Calu3 (cell line): ENCODE data around the gene PRDM10. TPM values are rescaled to one million over a fixed set of nuclear protein-coding genes. Genes with fewer than 3 reads are reported as not detected.

Experiments used
- BruUV-seq: library from RNA; stranded (reverse); fragments of 400-500 nt; replicated peaks from 2 replicates; lab custom pipeline; 2021; lab: Mats Ljungman, UMichigan
- CTCF ChIA-PET: fragments of 300-600 bp; sonication (Branson Sonifier 250); formaldehyde crosslinking; loops from one replicate; lab custom pipeline; 2022; ENCODE audit warnings: antibody characterized with exemption; lab: Charles Lee
- DNase-seq: peaks from one replicate; pipeline ENCODE4 v3.0.0; 2022
- H3K27ac Mint-ChIP-seq: one replicate; pipeline ENCODE4 v1.8.0; 2022; ENCODE audit warnings: mixed read lengths; ENCODE audit not compliant: unreplicated experiment
- H3K27me3 Mint-ChIP-seq: one replicate; pipeline ENCODE4 v1.8.0; 2022; ENCODE audit warnings: mixed read lengths; ENCODE audit not compliant: unreplicated experiment
- H3K36me3 Mint-ChIP-seq: one replicate; pipeline ENCODE4 v1.8.0; 2022; ENCODE audit warnings: mild to moderate bottlenecking, moderate library complexity, mixed read lengths; ENCODE audit not compliant: insufficient read depth, unreplicated experiment
- H3K4me1 Mint-ChIP-seq: one replicate; pipeline ENCODE4 v1.8.0; 2022; ENCODE audit warnings: mild to moderate bottlenecking, low read depth, mixed read lengths; ENCODE audit not compliant: unreplicated experiment
- H3K4me3 Mint-ChIP-seq: one replicate; pipeline ENCODE4 v1.8.0; 2022; ENCODE audit warnings: mild to moderate bottlenecking, low read depth, moderate library complexity, mixed read lengths; ENCODE audit not compliant: unreplicated experiment
- H3K9me3 Mint-ChIP-seq: one replicate; pipeline ENCODE4 v1.8.0; 2022; ENCODE audit warnings: low read depth, mixed read lengths; ENCODE audit not compliant: unreplicated experiment
- intact Hi-C: fragments of 100-400 bp; cut with micrococcal nuclease; formaldehyde crosslinking; loops from one replicate; pipeline ENCODE4 v1.10.0; 2022; ENCODE audit not compliant: unreplicated experiment
- total RNA-seq: library from RNA; stranded (reverse); gene quantifications from 2 replicates; pipeline ENCODE4 v1.2.3, GENCODE V29; 2022
- TF ChIP-seq, protein P1 (sequence below): fragments of 200-600 bp; IDR thresholded peaks from one replicate; pipeline ENCODE4 v1.8.0; 2022; ENCODE audit warnings: antibody characterized with exemption; ENCODE audit not compliant: unreplicated experiment

The PRDM10 gene
- total RNA-seq, 1 experiment from 2014 or later: 8.1 TPM

- BruUV-seq: no TSS peak
- H3K9me3 Mint-ChIP-seq: no peaks in the 10 kb centered on the region
- peaks cover 23% of the 10 kb centered on the region for H3K4me1 Mint-ChIP-seq
- intact Hi-C loops: loop anchor here (5.0 kb wide), 1 partner anchor 36 kb away; the partner anchor contains the start of gene PRDM10
- H3K36me3 Mint-ChIP-seq: no peaks in the 10 kb centered on the region
- peak overlapping the region; percentile 19 for H3K4me3 Mint-ChIP-seq
- TF ChIP-seq, protein P1, sequence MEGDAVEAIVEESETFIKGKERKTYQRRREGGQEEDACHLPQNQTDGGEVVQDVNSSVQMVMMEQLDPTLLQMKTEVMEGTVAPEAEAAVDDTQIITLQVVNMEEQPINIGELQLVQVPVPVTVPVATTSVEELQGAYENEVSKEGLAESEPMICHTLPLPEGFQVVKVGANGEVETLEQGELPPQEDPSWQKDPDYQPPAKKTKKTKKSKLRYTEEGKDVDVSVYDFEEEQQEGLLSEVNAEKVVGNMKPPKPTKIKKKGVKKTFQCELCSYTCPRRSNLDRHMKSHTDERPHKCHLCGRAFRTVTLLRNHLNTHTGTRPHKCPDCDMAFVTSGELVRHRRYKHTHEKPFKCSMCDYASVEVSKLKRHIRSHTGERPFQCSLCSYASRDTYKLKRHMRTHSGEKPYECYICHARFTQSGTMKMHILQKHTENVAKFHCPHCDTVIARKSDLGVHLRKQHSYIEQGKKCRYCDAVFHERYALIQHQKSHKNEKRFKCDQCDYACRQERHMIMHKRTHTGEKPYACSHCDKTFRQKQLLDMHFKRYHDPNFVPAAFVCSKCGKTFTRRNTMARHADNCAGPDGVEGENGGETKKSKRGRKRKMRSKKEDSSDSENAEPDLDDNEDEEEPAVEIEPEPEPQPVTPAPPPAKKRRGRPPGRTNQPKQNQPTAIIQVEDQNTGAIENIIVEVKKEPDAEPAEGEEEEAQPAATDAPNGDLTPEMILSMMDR: no peak
- no peaks in the 10 kb centered on the region for H3K27me3 Mint-ChIP-seq
- CTCF ChIA-PET: no interaction called here
- DNase-seq: peak; percentile 42
- no peak overlapping the region for H3K27ac Mint-ChIP-seq
These were observed 35.4 kb upstream of the PRDM10 start for GRCh38 chr11:130037881-130038585.

- CTCF ChIA-PET: no interaction called here
- H3K4me3 Mint-ChIP-seq: no peak overlapping the region
- peaks cover 15% of the 10 kb centered on the region for H3K4me1 Mint-ChIP-seq
- intact Hi-C loops: loop anchor here (5.0 kb wide), 1 partner anchor 35 kb away; the partner anchor contains the start of gene PRDM10
- no peaks in the 10 kb centered on the region for H3K27me3 Mint-ChIP-seq
- no peaks in the 10 kb centered on the region for H3K9me3 Mint-ChIP-seq
- no peak overlapping the region for H3K27ac Mint-ChIP-seq
- DNase-seq: peak; percentile 8
- TF ChIP-seq, protein P1: no peak
- no peaks in the 10 kb centered on the region for H3K36me3 Mint-ChIP-seq
- no TSS peak for BruUV-seq
These were observed 34.4 kb upstream of the PRDM10 start for GRCh38 chr11:130037058-130037457.

- TF ChIP-seq, protein P1: no peak
- DNase-seq: no peak
These were observed 31.6 kb upstream of the PRDM10 start for GRCh38 chr11:130034236-130034635.

DNA sequence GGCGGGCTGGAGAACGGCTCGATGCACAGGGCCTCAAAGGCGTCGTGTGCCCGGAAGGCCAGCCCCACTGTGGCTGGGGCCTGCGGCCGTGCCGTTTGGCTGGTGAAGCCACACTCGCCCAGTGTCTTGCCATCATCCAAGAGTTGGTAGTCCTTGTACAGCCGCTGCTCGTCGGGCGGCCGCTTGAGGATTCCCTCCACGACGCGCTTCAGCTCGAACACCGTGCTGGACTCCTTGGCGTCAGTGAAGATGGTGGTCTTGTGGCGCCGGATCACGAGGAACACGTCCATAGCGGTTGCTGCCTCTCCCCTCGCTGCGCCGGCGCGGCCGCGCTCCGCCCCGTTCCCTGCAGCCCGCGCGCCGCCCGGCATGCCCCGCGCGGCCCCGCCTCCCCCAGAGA is 30.3 kb upstream of the PRDM10 start:
- BruUV-seq: no TSS peak
- Mint-ChIP-seq H3K27me3 (no peaks in the 10 kb centered on the region), H3K9me3 (no peaks in the 10 kb centered on the region), H3K27ac (no peak overlapping the region), H3K4me3 (no peak overlapping the region), H3K36me3 (no peaks in the 10 kb centered on the region), H3K4me1 (peaks cover 15% of the 10 kb centered on the region)
- CTCF ChIA-PET: interaction anchor here (0.7 kb wide), 1 partner anchor 77 kb away, joined by 4 read pairs; no protein-coding TSS in a partner anchor
- intact Hi-C loops: no loop called here
- TF ChIP-seq, protein P1: no peak
- no peak for DNase-seq

More at GRCh38 chr11:130034236-130034635, 31.6 kb upstream of the PRDM10 start:
- Mint-ChIP-seq H3K27ac (no peak overlapping the region), H3K4me3 (no peak overlapping the region), H3K4me1 (peaks cover 17% of the 10 kb centered on the region), H3K9me3 (no peaks in the 10 kb centered on the region), H3K27me3 (no peaks in the 10 kb centered on the region), H3K36me3 (no peaks in the 10 kb centered on the region)
- CTCF ChIA-PET: no interaction called here
- intact Hi-C loops: no loop called here
- BruUV-seq: no TSS peak
